ENCODE measurements around the gene OSBPL7.

The OSBPL7 gene

GRCh38 chr17:47821424-47822391, at the start of gene OSBPL7:
TSS of gene OSBPL7 (minus strand) at chr17:47821794. CDS start at chr17:47820278, 1,516 bp downstream.
- DNase-seq: peak; percentile 87

DNA sequence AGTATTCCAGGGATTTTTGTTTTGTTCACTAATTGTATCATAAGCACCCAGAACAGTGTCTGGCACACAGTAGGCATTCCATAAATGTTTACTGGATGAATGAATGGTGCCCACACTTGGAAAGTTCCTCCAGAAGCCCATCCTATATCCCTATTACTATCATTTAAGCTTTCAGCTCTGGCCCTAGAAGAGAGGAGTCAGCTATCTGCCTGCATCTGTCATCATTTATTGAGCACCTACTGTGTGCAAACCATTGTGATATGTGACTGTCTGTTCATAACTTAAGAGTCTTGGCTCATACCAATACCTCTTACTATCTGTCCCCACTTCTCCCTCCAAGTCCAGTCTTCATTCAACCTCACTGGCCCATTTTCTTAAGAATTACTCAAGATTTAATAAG, 49.5 kb upstream of the OSBPL7 start:
- no peak for DNase-seq

- DNase-seq: no peak
Observed at GRCh38 chr17:47870056-47870455, 48.5 kb upstream of the OSBPL7 start.

- no peak for DNase-seq
Observed at GRCh38 chr17:47869114-47869513, 47.5 kb upstream of the OSBPL7 start.

DNA sequence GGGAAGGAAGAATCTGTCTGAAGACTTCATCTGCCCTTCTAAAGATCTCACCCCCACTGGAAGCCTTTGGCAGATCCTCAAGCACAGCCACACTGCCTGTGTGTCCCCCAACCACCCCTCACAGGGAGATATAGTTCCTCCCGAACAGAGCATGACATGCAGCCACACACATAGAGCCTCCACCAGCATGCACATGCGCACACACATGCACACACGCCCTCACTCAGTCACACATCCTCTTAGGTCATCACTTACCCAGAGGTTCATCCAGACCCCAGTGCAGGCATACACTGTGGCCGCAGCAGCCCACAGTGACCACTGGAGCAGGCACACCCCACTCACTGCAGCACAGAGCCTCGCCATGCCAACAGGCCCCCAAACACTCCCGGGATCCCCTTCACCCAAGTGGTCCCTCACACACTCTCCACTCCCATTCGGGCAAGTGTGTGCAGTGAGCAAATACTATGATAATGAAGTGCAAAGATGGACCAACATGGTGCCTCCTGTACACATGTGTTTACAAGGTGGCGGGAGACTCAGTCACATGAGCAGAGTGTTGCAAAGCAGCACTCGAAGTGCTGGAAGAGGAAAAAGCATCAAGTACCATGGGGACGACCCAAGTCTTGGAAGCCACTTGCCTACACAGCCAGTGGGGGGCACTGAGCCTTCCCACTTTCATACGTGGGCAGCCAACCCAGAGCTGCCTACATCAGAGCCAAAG, 46.4 kb upstream of the OSBPL7 start:
- DNase-seq: no peak

DNA sequence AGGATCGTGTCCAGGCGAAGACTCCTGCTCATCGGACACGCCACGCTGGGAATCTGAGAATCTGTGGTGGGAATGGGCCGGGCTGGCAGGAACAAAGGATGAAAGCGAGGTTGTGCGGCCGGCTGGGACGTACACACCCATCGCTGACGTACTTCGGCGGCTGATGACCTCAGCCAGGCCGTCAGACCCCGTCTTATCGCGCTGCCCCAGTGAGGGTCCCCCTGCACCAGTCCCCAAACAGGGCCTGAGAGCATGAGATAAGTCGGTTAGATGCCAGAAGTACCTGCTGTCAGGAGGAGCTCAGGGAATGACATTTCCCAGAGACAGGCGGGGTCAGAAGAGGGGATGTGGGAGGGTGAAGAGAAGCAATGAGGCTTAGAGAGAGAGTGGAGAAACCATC, 45.3 kb upstream of the OSBPL7 start:
- no peak for DNase-seq

GRCh38 chr17:47864791-47865216, 43.2 kb upstream of the OSBPL7 start:
- DNase-seq: peak; percentile 23

DNA sequence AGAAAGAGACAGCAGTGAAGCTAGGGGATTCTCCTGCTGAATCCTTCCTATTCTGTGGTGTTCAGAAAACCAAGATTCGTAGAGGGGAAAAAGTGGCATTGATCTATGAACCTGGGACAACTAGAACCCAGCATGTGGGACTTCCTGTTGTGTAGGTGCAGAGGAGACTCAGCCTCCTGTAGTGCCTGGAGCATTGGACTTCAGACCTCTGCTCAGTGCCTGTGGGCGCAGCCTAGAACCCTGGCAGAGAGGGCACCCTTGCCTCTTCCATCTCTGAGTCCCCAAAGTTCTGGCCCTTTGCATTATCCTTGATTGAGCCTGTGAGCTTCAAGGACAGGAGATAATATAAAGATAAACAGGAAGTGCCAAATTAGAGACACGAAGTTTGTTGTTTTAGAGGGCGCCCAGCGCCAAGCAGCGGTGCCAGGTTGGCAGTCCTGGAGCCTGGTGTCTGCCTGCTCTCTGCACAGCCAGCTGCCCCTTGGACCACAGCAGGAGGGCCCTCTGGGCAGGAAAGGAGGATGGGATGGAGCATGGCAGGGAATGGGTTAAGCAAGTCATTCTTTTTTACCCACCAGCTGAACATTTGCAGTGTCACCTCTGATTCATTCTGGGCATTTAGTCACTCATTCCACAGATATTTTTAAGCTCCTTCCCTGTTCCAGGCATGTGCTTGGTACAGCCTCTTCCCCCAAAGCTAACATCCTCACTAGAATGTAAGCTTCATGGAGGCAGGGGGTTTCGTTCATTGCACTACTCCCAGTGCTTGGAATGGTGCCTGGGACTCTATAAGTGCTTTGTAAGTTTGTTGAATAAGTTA, 41.2 kb upstream of the OSBPL7 start:
- DNase-seq: no peak

DNA sequence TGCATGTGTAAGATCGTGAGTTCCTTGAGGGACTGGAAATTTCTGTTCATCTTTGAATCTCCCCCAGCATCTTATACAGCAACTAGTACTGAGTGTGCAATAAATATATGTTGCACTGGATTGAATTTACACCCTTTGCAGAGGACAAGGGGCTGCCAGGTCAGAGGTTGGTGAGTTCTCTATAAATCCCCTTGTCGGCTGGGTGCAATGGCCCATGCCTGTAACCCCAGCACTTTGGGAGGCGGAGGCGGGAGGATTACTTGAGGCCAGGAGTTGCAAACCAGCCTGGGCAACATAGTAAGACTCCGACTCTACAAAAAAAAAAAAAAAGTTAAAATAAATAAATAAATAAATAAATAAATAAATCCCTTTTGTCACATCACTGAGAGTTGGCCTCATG, 38.8 kb upstream of the OSBPL7 start:
- no peak for DNase-seq

DNA sequence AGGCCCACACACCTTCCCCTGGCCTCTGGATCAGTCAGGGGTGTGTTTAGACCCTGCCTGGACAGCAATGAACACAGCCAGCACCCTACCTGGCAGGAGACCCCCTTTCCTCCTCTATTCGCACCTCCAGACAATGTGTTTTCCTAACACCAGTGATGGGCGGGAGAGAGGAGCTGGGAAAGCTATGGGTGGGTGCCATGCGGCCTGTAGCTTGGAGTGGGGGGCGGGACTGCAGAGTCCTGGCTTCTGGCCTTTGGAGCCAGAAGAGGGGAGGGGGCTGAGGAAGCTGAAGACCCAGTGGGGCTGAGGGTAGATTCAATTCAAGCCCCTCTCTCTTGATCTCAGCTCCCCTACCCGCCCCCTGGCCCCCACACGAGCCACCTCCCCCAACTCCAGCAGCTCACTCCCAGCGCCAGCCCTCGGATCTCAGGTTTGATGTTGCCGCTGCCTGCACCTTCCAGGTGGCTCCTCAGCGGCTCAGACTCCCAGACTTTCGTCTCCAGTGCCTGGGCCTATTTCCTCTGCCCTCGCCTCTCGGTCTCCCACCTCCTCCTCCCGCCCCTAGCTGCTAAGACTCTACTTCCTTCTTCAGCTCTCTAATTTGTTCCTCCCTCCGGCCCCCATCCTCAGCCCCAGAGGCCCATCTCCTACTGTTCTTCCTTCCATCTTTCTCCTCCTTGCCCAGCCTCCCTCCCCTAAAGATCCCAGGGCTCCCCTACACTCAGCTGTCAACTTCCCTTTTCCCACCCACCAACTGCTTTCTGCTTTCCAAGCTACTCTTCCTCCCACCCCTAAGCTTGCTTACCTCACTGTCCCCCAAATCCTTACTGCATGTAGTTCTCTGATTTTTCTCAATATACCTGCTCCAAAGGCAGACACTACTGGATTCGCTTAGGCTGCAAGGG, 36.2 kb upstream of the OSBPL7 start:
- DNase-seq: no peak

- no peak for DNase-seq
Observed at GRCh38 chr17:47856830-47857229, 35.2 kb upstream of the OSBPL7 start.

- no peak for DNase-seq
Observed at GRCh38 chr17:47855737-47856136, 34.1 kb upstream of the OSBPL7 start.

- no peak for DNase-seq
Observed at GRCh38 chr17:47853616-47854015, 32.0 kb upstream of the OSBPL7 start.

DNA sequence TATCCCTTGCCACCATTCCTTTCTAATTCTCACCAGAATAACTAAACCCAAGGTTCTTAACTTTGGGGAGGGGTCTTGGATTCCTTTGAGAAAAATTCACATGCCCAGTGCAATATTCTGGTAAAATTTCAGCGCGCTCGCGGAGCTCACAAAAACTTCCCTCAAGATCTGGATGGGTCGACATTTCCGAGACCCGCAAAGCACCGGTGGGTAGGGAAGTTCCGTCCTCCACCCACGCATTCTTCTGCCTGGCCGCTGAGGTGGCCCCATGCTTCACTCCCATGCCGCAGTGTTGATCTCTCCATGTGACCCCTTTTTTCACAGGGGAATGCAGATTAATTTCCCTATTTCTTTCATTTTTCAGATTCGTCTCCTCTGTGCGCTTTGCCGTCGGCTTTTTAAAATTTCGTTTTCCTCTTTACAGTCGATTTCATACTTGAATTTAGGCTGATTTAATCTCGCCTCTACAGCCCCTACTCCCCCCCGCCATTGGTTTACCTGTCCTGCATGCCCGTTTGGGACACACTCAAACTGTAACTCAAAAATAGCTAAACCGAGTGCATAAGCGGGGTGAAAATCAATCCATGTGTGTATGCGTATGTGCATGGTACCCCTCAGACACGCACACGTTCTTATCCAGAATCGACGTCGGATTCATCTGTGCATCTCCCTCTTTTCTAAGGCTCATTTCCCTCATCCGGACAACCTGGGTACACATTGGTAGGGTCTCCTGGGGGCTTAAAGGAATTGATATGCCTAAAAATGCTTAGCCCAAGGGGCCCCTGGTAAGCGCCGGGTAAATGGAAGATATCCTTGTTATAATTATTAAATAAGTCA, 30.7 kb upstream of the OSBPL7 start:
- no peak for DNase-seq

DNA sequence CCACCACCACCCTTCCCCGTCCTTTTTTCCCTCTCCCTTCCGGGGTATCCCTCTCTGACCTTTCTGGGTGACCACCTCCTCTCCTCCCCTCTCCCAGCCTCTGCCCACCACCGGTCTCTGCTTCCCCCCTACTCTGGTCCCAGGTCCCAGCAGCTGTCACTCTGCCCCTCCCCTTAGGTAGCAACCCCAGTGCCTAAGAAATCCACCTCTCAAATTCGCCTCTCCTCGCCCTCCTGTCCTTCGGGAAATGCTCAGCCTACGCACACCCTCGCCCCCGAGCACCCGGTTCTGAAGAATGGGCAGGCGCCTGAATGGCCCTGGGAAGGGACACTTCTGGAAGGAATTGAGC, 30.1 kb upstream of the OSBPL7 start:
- DNase-seq: no peak

GRCh38 chr17:47850692-47851573, 29.3 kb upstream of the OSBPL7 start, which contains the start of gene SP6:
TSS of gene SP6 (minus strand) at chr17:47851163. CDS start at chr17:47848429, 2,734 bp downstream.
- peak; percentile 78 for DNase-seq

DNA sequence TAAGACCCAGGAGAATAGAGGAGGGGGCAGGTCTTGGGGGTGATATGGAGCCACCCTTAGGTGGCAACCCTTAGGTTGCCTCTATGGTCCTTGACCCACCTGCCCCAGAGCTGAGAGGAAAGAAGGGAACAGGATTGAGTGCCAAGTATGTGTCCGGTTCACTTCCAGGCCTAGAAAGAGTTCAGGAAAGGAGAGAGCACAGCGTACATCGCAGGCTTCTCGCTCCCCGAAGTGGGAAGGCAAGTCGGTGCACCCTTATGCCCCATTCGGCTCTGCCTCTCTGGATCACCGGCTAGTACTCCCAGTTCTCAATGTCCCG, 28.7 kb upstream of the OSBPL7 start:
- DNase-seq: no peak

DNA sequence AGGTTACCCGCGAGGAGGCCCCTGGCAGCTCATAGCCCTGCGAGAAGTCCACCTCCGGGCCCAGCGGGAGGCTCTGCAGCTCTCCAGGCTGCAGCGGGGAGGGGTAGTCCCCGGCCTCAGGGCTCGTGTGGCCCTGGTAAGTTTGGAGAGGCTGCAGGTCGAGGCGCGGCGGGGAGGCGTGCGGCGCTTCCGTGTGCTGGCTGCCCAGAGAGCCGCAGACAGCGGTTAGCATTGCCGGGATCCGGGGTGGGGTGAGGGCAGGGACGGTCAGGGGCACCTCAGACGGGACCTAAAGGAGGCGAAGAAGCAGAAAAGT, 26.6 kb upstream of the OSBPL7 start:
- DNase-seq: no peak

GRCh38 chr17:47847341-47848197, 26.0 kb upstream of the OSBPL7 start:
- no peak for DNase-seq
